HG03520 (cell line): Measurements from ENCODE around the gene NFATC1.

Experiments used
- ATAC-seq: cut with Tn5 transposase; IDR thresholded peaks from one replicate; pipeline ENCODE4 v1.9.1; 2021; ENCODE audit warnings: mild to moderate bottlenecking, moderate library complexity; ENCODE audit not compliant: unreplicated experiment

The NFATC1 gene

DNA sequence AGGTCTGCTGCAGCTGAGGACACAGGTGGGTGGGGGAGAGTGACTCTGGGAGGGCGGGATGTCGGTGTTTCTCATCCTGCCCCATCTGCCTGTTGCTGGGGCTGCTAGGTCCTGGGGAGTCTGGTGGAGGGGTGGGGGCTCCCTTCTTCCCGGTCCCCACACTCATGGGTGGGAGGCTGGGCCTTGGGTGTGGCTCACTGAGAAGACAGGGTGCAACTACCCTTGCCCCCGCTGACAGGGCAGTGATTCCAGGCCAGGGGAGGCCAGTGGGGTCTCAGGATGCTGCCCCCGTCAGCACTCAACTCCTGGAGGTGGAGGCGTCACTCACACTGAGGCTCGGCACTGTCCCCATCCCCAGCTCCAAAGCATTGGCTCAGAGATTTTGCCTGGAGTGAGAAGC lies 7.7 kb upstream of the NFATC1 start:
- no peak for ATAC-seq

DNA sequence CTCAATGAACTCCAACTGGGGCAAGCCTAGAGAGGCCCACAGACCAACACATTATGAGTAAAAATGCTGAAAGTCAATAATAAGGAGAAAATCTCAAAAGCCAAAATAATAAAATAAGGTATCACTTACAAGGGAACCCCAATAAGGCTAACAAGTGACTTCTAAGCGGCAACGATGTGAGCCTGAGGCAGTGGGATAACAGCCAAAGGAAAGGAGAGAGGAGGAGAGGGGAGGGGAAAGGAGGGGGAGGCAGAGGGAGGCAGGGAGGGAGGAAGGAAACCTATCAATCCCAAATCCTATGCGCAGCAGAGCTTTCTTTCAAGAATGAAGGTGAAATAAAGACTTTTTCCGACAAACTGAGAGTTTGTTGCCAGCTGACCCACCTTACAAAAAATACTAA lies 6.0 kb upstream of the NFATC1 start:
- ATAC-seq = no peak

DNA sequence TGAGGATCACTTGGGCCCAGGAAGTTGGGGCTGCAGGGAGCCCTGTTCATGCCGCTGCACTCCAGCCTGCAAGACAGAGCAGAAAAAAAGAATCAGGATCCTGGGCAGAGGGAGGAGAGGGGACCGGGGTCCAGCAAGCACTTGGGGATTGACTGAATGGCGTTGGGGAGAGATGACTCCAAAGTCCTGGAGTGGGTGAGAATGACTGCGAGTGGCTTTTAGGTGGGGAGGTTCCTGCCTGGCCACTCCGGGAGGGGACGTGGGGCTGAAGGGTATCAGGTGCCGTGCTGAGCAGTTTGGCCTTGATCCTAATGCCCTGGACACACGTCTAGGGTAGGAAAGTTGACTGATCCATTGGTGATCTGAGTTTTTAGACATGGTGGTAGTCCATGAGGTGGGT lies 3.5 kb upstream of the NFATC1 start:
- no peak for ATAC-seq

GRCh38 chr18:79393181-79393634 lies 2.5 kb upstream of the NFATC1 start:
- no peak for ATAC-seq

DNA sequence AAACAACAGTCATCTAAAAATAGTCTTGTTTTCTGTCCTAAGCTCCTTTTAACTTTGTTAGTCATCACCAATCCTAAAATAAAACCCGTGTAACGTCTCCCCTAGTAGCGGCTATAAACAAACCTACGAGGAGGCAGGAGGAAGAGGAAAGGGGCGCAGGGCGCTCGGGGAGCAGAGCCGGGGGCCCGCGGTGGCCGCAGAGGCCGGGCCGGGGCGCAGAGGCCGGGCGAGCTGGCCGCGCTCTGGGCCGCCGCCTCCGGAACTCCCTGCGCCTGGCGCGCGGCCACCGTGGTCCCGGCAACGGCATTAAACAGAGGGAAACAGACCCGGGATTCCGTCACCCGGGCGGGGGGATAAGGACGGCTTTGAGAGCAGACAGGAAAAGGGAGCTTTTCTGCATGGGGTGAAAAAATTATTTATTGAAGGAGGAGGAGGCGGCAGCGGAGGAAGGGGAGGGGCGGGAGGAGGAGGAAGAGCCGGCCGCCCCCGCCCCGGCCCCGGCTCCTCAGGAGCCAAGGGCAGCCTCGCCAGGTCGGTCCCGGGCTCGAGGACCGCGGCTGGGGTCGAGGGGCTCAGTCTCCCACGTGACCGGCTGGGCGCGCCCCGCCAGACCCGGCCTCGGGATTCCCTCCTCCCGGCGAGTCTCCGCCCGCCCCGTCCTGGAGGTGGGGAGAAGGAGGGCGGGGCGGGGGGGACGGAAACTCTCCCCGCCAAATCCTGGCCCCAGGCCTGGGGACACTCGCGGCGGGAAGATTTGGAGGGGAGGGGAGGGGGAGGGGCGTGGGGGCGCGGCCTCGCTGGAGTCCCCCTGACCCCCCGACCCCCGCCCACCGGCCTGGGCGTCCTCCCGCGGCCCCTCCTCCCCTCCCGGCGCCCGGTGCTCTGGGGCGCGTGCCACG lies 1.8 kb upstream of the NFATC1 start:
- ATAC-seq = no peak

DNA sequence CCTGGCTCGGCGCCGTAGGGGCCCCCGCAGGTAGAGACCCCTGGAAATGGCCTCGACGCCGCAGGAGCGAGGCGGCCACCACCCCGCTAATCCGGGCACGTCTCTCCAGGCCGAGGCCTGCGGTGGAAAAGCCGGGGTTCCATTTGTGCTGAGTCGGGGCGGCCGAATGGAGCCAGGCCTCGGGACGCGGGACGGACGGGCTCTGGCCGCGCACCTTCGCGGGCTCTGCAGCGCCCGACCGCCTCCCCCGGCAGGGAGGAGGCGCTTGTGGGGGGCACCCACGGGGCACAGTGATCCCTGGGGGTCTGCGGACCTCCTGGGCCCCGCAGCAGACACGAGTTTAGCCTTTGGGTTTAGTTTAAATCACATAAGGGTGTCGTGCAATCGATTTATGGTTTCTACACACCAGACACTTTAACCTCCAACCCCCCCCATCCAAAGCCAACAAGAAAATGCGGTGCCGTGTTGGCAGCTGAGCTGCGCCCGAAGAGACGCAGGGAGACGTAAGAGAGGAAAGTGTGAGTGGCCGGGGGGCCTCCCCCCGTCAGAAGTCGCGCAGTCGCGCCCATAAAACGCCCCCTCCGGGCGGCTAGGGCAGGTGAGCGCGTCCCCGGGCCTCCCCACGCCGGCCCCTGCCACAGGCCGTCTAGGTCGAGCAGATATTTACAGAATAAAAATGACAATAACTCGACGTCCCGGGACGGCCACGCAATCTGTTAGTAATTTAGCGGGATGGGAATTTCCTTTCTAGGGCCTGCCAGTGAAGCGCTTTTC lies 1.0 kb upstream of the NFATC1 start:
- ATAC-seq = no peak

GRCh38 chr18:79395308-79395640 lies 456 bp upstream of the NFATC1 start:
- no peak for ATAC-seq

DNA sequence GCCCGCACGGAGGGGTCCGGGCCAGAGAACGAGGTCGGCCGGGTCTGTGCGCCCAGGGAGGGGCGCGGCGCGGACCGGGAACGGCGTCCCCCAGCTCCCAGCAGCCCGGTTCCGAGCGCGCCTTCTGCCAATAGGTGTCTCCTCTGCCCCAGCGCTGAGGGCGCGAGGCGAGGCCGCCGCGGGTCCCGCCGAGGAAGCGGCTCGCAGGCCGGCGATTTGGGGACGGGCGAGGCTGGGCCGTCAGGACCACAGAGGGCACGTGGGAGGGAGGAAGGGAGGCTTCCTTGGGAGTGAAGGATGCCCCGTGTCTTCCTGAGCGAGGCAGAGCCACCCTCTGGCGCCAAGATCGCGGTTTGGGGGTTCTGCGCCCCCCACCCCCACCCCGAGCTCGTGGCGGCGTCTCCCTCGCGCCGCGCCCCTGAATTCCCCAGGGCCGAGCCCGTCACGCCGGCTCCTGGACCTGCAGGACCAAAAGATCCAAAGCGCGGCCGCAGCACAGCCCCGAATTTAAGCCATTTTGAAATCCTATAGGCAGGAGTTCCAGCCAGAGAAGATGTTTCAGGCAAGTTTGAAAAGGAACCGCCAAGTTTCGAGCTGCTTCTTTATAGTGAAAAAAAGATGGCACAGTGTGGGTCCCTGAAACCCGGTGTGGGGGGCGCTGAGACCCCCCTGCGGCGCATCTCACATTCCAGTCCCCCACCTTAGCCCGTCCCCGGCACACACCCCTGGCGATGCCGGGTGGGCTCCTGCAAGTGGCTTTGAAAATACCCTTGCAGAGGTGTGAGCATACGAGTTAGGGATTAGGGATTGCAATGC lies 909 bp downstream of the NFATC1 start:
- ATAC-seq = no peak

- no peak for ATAC-seq
Observed at GRCh38 chr18:79397247-79397829, 1.6 kb downstream of the NFATC1 start.

DNA sequence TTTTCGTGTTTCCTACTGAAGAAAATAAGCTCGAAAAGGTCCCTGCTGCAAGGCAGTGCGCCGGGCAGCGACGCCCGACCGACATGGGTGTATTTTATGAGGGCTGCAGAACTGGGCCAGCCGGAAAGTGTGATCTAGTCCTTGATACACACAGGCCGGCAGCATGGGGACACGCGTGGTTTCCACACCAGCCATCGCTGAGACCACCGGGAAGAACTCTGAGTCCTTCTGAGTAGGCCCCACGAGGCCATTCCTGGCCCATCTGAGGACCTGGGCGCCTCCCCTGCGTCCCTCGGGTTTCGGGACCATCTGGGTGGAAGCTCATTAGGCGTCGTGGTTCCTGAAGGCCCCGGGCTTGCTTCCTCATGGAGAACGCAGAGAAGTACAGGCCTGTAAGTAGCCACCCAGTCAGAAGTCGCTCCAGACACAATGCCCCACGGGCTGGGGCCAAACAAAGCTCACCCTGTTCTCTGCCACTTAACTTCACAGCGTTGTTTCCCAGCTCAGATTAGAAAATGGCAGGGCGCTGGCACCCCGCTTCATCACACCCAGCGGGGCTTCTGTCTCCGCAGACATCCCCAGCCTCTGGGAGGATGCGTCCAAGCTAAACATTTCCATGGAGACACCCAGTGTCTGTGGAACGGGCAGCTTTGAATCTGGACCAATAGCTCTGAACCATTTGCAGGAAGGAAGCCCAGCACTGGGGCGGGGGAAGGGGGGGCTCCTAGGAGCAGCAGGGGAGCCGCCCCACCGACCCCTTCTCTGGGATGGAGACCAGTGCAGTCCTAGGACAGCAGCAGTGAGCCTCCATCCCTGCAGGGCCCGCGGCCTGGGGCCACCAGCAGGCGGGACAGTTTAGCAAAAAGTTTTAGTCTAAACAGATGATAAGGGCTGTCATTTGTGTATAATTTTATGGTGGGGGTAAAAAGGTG lies 2.4 kb downstream of the NFATC1 start:
- ATAC-seq = no peak

DNA sequence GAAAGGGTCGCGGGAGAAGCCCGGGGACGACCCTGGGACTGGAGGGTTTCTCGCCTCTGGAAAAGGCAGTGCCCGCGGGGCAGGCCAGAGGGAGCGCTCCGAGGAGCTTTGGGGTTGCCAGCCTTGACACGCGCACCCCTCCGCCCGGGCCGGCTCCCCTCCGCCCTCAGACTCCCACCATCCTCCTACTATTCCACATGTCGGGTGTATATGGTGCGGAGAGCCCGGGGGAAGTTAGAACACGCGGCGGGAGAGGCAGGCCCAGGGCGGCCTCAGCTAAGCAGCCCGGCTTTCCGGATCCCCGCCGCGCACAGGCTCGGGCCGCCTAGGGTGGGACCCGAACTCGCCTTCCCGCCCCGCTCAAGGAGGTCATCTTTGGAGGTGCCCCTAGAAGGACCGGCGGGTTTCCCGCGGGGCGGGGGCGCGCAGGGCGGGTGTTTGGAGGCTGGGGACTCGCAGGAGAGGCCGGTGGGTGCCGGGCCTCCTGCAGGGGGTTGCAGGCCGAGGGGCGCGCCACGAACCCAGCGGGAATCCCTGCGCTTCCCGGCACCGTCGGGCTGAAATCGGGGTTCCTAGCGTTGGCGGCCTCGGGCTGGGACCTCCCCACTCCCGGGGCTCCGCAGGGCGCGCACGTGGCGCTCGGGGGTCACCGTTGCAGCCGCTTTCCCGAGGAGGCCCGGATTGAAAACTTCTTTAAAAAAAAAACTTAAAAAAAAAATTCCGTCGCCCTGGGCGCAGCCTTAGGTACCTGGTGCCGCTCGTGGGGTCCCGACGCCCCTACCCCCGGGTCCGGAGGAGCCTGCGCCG lies 3.7 kb downstream of the NFATC1 start:
- no peak for ATAC-seq

GRCh38 chr18:79400091-79400590 lies 4.4 kb downstream of the NFATC1 start:
- no peak for ATAC-seq

DNA sequence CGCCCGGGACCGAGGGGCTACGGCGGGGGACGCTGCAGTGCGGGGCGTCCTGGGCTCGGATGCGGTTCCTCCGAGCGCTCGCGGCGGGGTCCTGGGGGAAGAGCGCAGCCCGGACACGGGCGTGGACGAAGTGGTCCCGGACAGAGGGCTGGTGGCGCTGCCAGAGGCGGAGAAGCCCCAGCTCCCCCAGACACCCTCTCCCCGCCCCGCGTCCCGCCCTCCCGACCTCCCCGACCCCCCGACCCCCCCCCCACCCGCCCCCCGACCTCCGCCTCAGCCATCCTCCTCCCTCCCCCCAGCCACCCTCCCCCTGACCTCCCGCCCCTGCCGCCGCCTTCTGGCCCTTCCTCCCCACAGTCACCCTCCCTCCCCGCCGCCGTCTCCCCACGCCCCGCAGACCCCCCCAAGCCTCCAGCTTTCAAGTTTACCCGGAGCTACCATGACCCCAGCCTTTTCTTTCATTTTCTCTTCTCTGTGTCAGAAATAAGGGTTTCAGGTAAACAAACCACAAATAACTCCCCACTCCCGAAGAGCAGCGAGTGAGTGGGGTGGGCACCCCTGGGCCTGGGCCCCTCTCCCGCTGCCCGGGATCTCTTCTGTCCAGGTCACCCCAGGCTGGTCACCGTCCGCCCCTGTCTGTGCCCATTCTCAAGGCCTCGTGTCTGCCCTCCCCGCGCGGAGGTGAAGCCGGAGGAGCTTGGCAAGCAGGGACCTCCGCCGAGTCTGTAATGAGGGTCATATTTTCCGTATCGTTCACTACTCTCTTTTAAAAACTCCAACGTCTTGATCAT lies 5.1 kb downstream of the NFATC1 start:
- no peak for ATAC-seq

DNA sequence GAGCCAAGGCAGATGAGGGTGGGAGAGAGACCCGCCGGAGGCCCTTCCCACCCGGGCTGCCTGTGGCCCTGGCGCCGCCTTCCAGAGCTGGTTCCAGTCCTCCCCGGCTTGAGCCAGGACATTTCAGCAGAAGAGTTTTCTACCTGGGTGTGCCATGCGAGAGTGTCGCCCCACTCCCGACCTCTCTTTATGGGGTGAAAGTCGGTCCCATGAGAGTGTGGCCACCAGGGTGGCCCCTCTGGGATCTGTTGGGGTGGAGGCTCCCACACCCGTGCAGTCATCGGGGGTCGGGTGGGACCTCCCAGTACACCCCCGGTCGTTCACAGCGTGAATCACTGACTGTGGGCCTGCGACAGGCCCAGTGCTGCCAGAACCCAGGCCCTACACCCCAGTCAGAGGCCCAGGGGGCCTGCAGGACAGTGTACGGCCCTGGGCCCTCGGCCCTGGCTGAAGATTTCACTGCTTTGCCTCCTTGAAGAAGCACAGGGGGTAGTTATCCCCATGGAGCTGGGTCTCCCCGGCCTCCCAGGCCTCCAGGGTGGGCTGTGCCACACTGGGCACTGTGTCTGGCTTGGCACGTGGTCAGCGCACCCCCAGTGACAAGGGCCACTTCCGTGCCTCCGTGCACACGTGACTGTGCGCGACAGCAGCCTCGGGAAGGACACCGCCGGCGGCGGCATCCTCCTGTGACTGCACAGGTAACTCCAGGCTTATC lies 5.9 kb downstream of the NFATC1 start:
- ATAC-seq = no peak

DNA sequence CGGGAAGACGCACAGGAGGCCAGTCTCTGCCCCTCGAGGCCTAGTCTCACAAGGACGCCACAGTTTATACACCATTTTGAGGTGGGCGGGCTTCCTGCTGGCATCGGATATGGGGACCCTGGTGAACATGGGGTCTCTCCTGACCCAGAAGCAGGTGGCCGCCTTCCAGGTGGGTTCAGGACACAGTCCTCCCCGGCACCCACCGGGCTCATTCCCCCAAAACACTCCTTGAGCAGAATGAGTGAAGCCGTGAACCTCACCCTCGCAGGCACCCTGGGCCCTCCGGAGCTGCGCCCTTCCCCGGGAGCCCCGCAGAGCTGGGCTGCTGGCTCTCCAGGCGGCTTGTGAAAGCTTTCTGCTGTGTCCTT lies 6.5 kb downstream of the NFATC1 start:
- no peak for ATAC-seq

DNA sequence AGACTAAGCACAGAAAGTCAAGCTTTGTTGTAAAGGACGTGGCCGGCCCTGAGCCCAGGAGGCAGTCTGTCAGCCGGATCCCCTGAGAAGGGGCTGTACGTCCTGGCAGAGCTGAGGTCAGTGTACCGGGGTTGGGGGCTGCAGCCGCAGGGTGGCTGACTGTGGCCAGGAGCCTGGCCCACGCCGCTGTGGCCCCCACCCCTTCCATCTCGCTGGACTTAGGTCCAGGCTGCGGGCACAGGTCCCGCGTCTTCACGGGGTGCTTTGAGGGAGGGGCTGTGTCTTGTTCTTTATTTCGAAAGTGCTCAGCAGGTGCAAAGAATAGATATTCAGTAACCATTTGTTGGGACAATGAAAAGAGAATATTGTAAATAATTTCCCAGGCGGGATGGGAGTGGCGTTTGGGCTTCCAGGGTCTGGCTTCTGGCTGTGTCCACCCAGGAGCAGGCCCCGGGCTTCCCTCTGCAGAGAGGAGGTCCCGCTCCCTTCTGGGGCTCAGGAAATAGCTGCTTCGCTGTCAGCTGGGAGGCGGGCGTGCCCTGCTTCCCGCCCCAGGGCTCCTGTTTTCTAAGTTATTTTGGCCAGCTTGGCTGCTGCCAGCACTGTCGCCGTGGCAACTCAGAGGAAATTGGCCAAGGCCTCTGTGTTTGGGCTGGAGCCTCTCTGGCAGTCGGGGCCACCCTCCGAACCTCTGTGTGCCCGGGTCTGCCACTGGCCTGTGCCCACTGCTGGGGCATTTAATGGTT lies 7.4 kb downstream of the NFATC1 start:
- ATAC-seq = no peak
